ENCODE data around the gene MCF2L2. TPM values are rescaled to one million over a fixed set of nuclear protein-coding genes. Genes with fewer than 3 reads are reported as not detected.

The MCF2L2 gene
- total RNA-seq, 1 donor: under 0.01 TPM

GRCh38 chr3:183266454-183266853 lies 162.0 kb downstream of the MCF2L2 start:
- Histone ChIP-seq H3K79me2 (ENCODE audit: insufficient read depth, low read length) (no peaks in the 10 kb centered on the region), H2AFZ (ENCODE audit: low read length) (no peak overlapping the region), H3K27me3 (ENCODE audit: insufficient read depth, low read length) (no peaks in the 10 kb centered on the region), H3K27ac (ENCODE audit: low read depth, low read length) (no peak overlapping the region), H3K4me3 (ENCODE audit: insufficient read depth, low read length) (no peak overlapping the region), H3K4me1 (ENCODE audit: insufficient read depth, low read length) (peaks cover 6% of the 10 kb centered on the region), H3K4me2 (ENCODE audit: insufficient read depth, low read length) (no peak overlapping the region), H3K36me3 (ENCODE audit: insufficient read depth, low read length) (no peaks in the 10 kb centered on the region), H3K9me3 (ENCODE audit: low read depth, low read length) (no peaks in the 10 kb centered on the region), H4K20me1 (ENCODE audit: insufficient read depth, low read length) (no peaks in the 10 kb centered on the region)
- DNase-seq (ENCODE audit: insufficient read length, low spot score, missing footprints): no peak
- no peak for TF ChIP-seq CTCF (IDR thresholded peaks at IDR 0.05; ENCODE audit: extremely low read depth, low read depth, low read length)

- H2AFZ ChIP-seq (ENCODE audit: low read length): no peak overlapping the region
- no peaks in the 10 kb centered on the region for H3K36me3 ChIP-seq (ENCODE audit: insufficient read depth, low read length)
- no peaks in the 10 kb centered on the region for H3K27me3 ChIP-seq (ENCODE audit: insufficient read depth, low read length)
- no peaks in the 10 kb centered on the region for H3K9me3 ChIP-seq (ENCODE audit: low read depth, low read length)
- H3K4me3 ChIP-seq (ENCODE audit: insufficient read depth, low read length): no peak overlapping the region
- H3K27ac ChIP-seq (ENCODE audit: low read depth, low read length): no peak overlapping the region
- no peak for DNase-seq (ENCODE audit: insufficient read length, low spot score, missing footprints)
- peaks cover 6% of the 10 kb centered on the region for H3K4me1 ChIP-seq (ENCODE audit: insufficient read depth, low read length)
- no peaks in the 10 kb centered on the region for H3K79me2 ChIP-seq (ENCODE audit: insufficient read depth, low read length)
- no peak for TF ChIP-seq CTCF (IDR thresholded peaks at IDR 0.05; ENCODE audit: extremely low read depth, low read depth, low read length)
- no peaks in the 10 kb centered on the region for H4K20me1 ChIP-seq (ENCODE audit: insufficient read depth, low read length)
- no peak overlapping the region for H3K4me2 ChIP-seq (ENCODE audit: insufficient read depth, low read length)
Observed at GRCh38 chr3:183265834-183266417, 162.5 kb downstream of the MCF2L2 start.

GRCh38 chr3:183265157-183265642 lies 163.2 kb downstream of the MCF2L2 start:
- H3K4me3 ChIP-seq (ENCODE audit: insufficient read depth, low read length): no peak overlapping the region
- peaks cover 6% of the 10 kb centered on the region for H3K4me1 ChIP-seq (ENCODE audit: insufficient read depth, low read length)
- H3K27ac ChIP-seq (ENCODE audit: low read depth, low read length): no peak overlapping the region
- TF ChIP-seq CTCF (IDR thresholded peaks at IDR 0.05; ENCODE audit: extremely low read depth, low read depth, low read length): no peak
- DNase-seq (ENCODE audit: insufficient read length, low spot score, missing footprints): no peak
- no peaks in the 10 kb centered on the region for H3K9me3 ChIP-seq (ENCODE audit: low read depth, low read length)
- no peaks in the 10 kb centered on the region for H3K36me3 ChIP-seq (ENCODE audit: insufficient read depth, low read length)
- no peaks in the 10 kb centered on the region for H3K79me2 ChIP-seq (ENCODE audit: insufficient read depth, low read length)
- H2AFZ ChIP-seq (ENCODE audit: low read length): peak overlapping the region; percentile 0
- no peaks in the 10 kb centered on the region for H4K20me1 ChIP-seq (ENCODE audit: insufficient read depth, low read length)
- H3K27me3 ChIP-seq (ENCODE audit: insufficient read depth, low read length): no peaks in the 10 kb centered on the region
- H3K4me2 ChIP-seq (ENCODE audit: insufficient read depth, low read length): no peak overlapping the region

- no peak for TF ChIP-seq CTCF (IDR thresholded peaks at IDR 0.05; ENCODE audit: extremely low read depth, low read depth, low read length)
- Histone ChIP-seq H3K9me3 (ENCODE audit: low read depth, low read length) (no peaks in the 10 kb centered on the region), H4K20me1 (ENCODE audit: insufficient read depth, low read length) (no peaks in the 10 kb centered on the region), H3K4me2 (ENCODE audit: insufficient read depth, low read length) (no peak overlapping the region), H3K27me3 (ENCODE audit: insufficient read depth, low read length) (no peaks in the 10 kb centered on the region), H3K79me2 (ENCODE audit: insufficient read depth, low read length) (no peaks in the 10 kb centered on the region), H3K36me3 (ENCODE audit: insufficient read depth, low read length) (no peaks in the 10 kb centered on the region), H3K27ac (ENCODE audit: low read depth, low read length) (no peak overlapping the region), H3K4me1 (ENCODE audit: insufficient read depth, low read length) (peaks cover 6% of the 10 kb centered on the region), H2AFZ (ENCODE audit: low read length) (no peak overlapping the region), H3K4me3 (ENCODE audit: insufficient read depth, low read length) (no peak overlapping the region)
- DNase-seq (ENCODE audit: insufficient read length, low spot score, missing footprints): no peak
Observed at GRCh38 chr3:183264268-183264667, 164.2 kb downstream of the MCF2L2 start.

Measured in osteoblast (primary cell).